Measurements from ENCODE around the gene ABR. TPM values are rescaled to one million over a fixed set of nuclear protein-coding genes. Genes with fewer than 3 reads are reported as not detected.
"Not testable (repeated sequence)": the region's sequence is repeated elsewhere in the genome, so short reads cannot be mapped to it uniquely, and the experiment has no call there.

Gene ABR
- total RNA-seq, 2 experiments from 2014 or later, result 144 to 145 TPM

- Mint-ChIP-seq H3K9me3 (peaks cover 5% of the 10 kb centered on the region), H3K4me3 (no peak overlapping the region), H3K27me3 (no peaks in the 10 kb centered on the region), H3K27ac (no peak overlapping the region), H3K36me3 (ENCODE audit: low read depth) (no peaks in the 10 kb centered on the region), H3K4me1 (no peaks in the 10 kb centered on the region)
- ChIA-PET CTCF (no interaction called here), POLR2A (no interaction called here)
- DNase-seq, result no peak
Measured at GRCh38 chr17:1147664-1148063, 32.1 kb downstream of the ABR start.

- Mint-ChIP-seq H3K4me3 (no peak overlapping the region), H3K36me3 (ENCODE audit: low read depth) (no peaks in the 10 kb centered on the region), H3K27me3 (no peaks in the 10 kb centered on the region), H3K4me1 (no peaks in the 10 kb centered on the region), H3K9me3 (peaks cover 5% of the 10 kb centered on the region), H3K27ac (no peak overlapping the region)
- DNase-seq, result no peak
- ChIA-PET POLR2A (no interaction called here), CTCF (no interaction called here)
Measured at GRCh38 chr17:1146561-1147265, 33.1 kb downstream of the ABR start.

GRCh38 chr17:1145311-1145986 is 34.3 kb downstream of the ABR start:
- ChIA-PET POLR2A (no interaction called here), CTCF (no interaction called here)
- no peaks in the 10 kb centered on the region for H3K27me3 Mint-ChIP-seq
- no peak overlapping the region for H3K27ac Mint-ChIP-seq
- peaks cover 5% of the 10 kb centered on the region for H3K9me3 Mint-ChIP-seq
- H3K4me3 Mint-ChIP-seq, result no peak overlapping the region
- no peak for DNase-seq
- H3K4me1 Mint-ChIP-seq, result no peaks in the 10 kb centered on the region
- no peaks in the 10 kb centered on the region for H3K36me3 Mint-ChIP-seq (ENCODE audit: low read depth)

- Mint-ChIP-seq H3K27me3 (no peaks in the 10 kb centered on the region), H3K36me3 (ENCODE audit: low read depth) (no peaks in the 10 kb centered on the region), H3K4me3 (no peak overlapping the region), H3K9me3 (peaks cover 5% of the 10 kb centered on the region), H3K4me1 (no peaks in the 10 kb centered on the region), H3K27ac (no peak overlapping the region)
- no peak for DNase-seq
- ChIA-PET POLR2A (no interaction called here), CTCF (no interaction called here)
Measured at GRCh38 chr17:1144162-1144561, 35.6 kb downstream of the ABR start.

GRCh38 chr17:1143573-1143972 is 36.2 kb downstream of the ABR start:
- Mint-ChIP-seq H3K27ac (no peak overlapping the region), H3K4me3 (no peak overlapping the region), H3K27me3 (no peaks in the 10 kb centered on the region), H3K9me3 (peaks cover 5% of the 10 kb centered on the region), H3K36me3 (ENCODE audit: low read depth) (no peaks in the 10 kb centered on the region), H3K4me1 (no peaks in the 10 kb centered on the region)
- POLR2A ChIA-PET, result no interaction called here
- no peak for DNase-seq
- CTCF ChIA-PET, result interaction anchor here (1.1 kb wide), 1 partner anchor 85 kb away, joined by 3 read pairs; no protein-coding TSS in a partner anchor

- H3K4me3 Mint-ChIP-seq, result no peak overlapping the region
- H3K27ac Mint-ChIP-seq, result no peak overlapping the region
- no peaks in the 10 kb centered on the region for H3K4me1 Mint-ChIP-seq
- H3K27me3 Mint-ChIP-seq, result no peaks in the 10 kb centered on the region
- no peak for DNase-seq
- no peaks in the 10 kb centered on the region for H3K36me3 Mint-ChIP-seq (ENCODE audit: low read depth)
- ChIA-PET CTCF (no interaction called here), POLR2A (no interaction called here)
- peaks cover 5% of the 10 kb centered on the region for H3K9me3 Mint-ChIP-seq
Measured at GRCh38 chr17:1142561-1142971, 37.2 kb downstream of the ABR start.

GRCh38 chr17:1137465-1137894 is 42.3 kb downstream of the ABR start:
- Mint-ChIP-seq H3K4me3 (no peak overlapping the region), H3K9me3 (no peaks in the 10 kb centered on the region), H3K27me3 (no peaks in the 10 kb centered on the region), H3K36me3 (ENCODE audit: low read depth) (no peaks in the 10 kb centered on the region), H3K27ac (no peak overlapping the region), H3K4me1 (no peaks in the 10 kb centered on the region)
- POLR2A ChIA-PET, result no interaction called here
- DNase-seq, result no peak
- CTCF ChIA-PET, result interaction anchor here (1.9 kb wide), 1 partner anchor 50 kb away, joined by 7 read pairs; no protein-coding TSS in a partner anchor

GRCh38 chr17:1136748-1137147 is 43.0 kb downstream of the ABR start:
- Mint-ChIP-seq H3K27me3 (no peaks in the 10 kb centered on the region), H3K4me1 (no peaks in the 10 kb centered on the region), H3K36me3 (ENCODE audit: low read depth) (no peaks in the 10 kb centered on the region), H3K4me3 (no peak overlapping the region), H3K9me3 (peaks cover 2% of the 10 kb centered on the region), H3K27ac (no peak overlapping the region)
- CTCF ChIA-PET, result no interaction called here
- POLR2A ChIA-PET, result no interaction called here
- DNase-seq, result no peak

- Mint-ChIP-seq H3K4me3 (no peak overlapping the region), H3K27ac (no peak overlapping the region), H3K4me1 (no peaks in the 10 kb centered on the region), H3K9me3 (peaks cover 2% of the 10 kb centered on the region), H3K36me3 (ENCODE audit: low read depth) (no peaks in the 10 kb centered on the region), H3K27me3 (no peaks in the 10 kb centered on the region)
- ChIA-PET CTCF (interaction anchor here (1.4 kb wide), 1 partner anchor 12 kb away, joined by 3 read pairs; no protein-coding TSS in a partner anchor), POLR2A (no interaction called here)
- DNase-seq, result no peak
Measured at GRCh38 chr17:1134634-1135324, 45.0 kb downstream of the ABR start.

GRCh38 chr17:1130191-1130590 is 49.6 kb downstream of the ABR start:
- POLR2A ChIA-PET, result no interaction called here
- CTCF ChIA-PET, result no interaction called here
- Mint-ChIP-seq H3K27ac (no peak overlapping the region), H3K9me3 (peaks cover 5% of the 10 kb centered on the region), H3K4me3 (no peak overlapping the region), H3K27me3 (no peaks in the 10 kb centered on the region), H3K4me1 (no peaks in the 10 kb centered on the region), H3K36me3 (ENCODE audit: low read depth) (no peaks in the 10 kb centered on the region)
- no peak for DNase-seq

- DNase-seq; H3K4me3 Mint-ChIP-seq; H3K36me3 Mint-ChIP-seq (ENCODE audit: low read depth); H3K27me3 Mint-ChIP-seq; H3K4me1 Mint-ChIP-seq; H3K27ac Mint-ChIP-seq; H3K9me3 Mint-ChIP-seq; POLR2A ChIA-PET: not testable (repeated sequence)
- CTCF ChIA-PET, result interaction anchor here (0.6 kb wide), 1 partner anchor 60 kb away, joined by 4 read pairs; no protein-coding TSS in a partner anchor
Measured at GRCh38 chr17:1128463-1128862, 51.3 kb downstream of the ABR start.

- Mint-ChIP-seq H3K9me3 (peaks cover 4% of the 10 kb centered on the region), H3K4me3 (no peak overlapping the region), H3K36me3 (ENCODE audit: low read depth) (no peaks in the 10 kb centered on the region), H3K27me3 (no peaks in the 10 kb centered on the region), H3K27ac (no peak overlapping the region), H3K4me1 (peaks cover 15% of the 10 kb centered on the region)
- DNase-seq, result no peak
- ChIA-PET POLR2A (no interaction called here), CTCF (no interaction called here)
Measured at GRCh38 chr17:1126801-1127550, 52.8 kb downstream of the ABR start.

GRCh38 chr17:1126250-1126797 is 53.5 kb downstream of the ABR start:
- POLR2A ChIA-PET, result no interaction called here
- peaks cover 17% of the 10 kb centered on the region for H3K4me1 Mint-ChIP-seq
- DNase-seq, result no peak
- no peak overlapping the region for H3K27ac Mint-ChIP-seq
- CTCF ChIA-PET, result no interaction called here
- no peaks in the 10 kb centered on the region for H3K36me3 Mint-ChIP-seq (ENCODE audit: low read depth)
- no peaks in the 10 kb centered on the region for H3K27me3 Mint-ChIP-seq
- H3K4me3 Mint-ChIP-seq, result no peak overlapping the region
- H3K9me3 Mint-ChIP-seq, result peaks cover 2% of the 10 kb centered on the region

Data from activated CD4-positive, alpha-beta memory T cell treated with anti-CD3 and anti-CD28 coated beads, Interleukin-2, amount 10 ng/mL, durations not matched to agents 7 days and 5 days (primary cell).